HL-60/S4 (cell line): ENCODE measurements around the gene AJUBA.
"Not testable (repeated sequence)": the region's sequence is repeated elsewhere in the genome, so short reads cannot be mapped to it uniquely, and the experiment has no call there.

Experiments
- in situ Hi-C: fragments of 300-500 bp; cut with MboI; formaldehyde crosslinking; loops from 2 replicates; pipeline ENCODE4 v1.14.3; 2022; ENCODE audit warnings: low sequenced_read_pairs

Gene AJUBA

DNA sequence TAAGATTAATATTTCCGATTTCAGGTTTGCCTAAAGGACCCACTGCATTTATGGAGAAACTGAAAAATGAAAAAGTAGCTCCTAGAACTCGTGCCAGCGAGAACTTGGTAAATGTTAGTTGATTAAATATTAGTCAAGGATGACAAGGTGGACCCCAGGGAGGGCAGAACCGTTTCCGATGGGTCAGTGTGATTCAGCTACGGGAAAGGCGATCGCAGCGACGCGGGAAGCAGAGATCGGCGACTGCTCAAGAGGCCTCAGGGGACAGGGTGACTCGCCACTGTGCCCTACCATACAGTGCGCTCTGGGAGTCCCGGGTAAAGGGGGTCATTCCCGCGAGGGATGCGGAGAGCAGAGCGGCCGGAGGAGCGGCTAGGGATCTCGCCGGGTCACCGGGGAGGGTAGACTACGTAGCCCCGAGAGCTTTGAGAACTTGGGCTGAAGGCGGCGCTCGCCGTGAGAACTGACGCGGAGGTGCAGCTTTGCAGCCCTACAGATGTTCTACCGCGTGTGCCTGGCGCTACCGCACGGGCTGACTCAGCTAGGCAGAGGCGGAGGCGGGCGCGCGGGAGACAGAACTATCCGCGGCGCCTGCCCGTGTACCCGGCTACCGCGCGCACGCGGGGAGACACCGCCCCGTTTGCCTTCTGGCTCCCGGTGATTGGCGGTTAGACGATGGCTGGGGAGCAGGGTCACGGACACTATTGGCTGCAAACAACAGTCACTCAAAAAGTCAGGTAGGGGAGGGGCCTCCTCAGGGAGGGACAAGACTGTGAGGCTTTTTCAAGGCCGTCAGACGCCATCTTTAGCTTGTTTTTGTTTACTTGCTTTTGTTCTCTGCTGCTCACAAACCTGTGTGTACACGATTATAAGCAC is 24.4 kb upstream of the AJUBA start:
- in situ Hi-C loops: no loop called here

DNA sequence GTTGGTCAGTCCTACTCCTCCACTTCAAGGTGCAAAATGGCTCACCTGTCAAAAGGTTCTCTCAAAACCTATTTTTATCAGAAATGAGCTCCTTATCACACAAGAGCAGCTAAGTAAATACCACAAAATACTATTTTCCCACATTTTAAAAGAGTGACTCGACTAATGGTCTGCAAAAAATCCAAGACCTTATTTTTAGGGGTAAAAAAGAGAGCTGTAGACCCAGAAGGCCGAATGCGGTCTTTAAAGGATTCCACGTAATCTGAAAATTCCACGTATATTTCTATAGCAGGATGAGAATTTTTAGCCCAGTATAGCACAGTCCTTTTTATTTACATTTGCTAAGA is 23.8 kb upstream of the AJUBA start:
- in situ Hi-C loops: no loop called here

DNA sequence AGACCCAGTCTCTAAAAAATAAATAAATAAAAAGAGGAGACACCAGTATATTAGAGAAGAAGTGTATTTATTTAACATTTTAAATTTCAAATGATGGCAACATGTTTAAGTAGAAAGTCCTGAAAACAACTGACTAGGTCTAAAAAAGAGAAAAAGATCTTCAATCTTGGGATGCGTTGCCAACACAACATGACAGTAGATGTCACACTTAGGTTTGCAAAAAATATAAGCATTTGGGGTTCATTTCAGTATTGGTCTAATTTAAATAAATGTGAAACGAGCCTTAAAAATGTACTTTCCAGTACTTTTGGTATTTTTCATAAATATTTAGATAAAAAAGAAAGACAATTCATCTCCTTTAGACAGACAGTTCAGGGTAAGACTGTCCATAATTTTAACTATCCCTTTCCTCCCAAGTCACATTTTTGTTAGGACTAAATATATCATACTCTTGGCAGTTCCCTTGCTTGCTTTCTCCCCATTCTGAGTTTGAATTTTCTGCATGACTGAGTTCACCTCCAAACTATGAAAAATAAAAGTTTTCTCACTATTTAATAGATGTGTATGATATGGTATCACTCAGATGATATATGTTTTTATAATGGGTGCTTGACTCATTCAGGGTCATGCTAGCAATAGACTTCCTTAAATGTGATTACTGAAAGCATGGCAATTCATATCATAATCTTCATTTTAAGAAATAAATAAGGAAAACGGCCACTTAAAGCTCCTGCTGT is 23.3 kb upstream of the AJUBA start:
- in situ Hi-C loops: no loop called here

DNA sequence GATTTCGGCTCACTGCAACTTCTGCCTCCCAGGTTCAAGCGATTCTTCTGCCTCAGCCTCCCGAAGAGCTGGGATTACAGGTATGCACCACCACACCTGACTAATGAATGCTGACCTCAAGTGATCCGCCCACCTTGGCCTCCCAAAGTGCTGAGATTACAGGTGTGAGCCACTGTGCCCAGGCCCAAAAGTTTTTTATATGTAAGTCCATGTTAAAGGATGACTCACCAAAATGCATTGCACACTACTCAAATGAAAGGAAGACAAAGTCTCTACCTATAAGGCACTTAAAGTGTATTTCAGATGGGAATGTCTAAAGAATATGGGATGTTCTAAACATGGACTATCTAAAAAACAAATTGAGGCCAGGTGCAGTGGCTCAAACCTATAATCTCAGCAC is 21.9 kb upstream of the AJUBA start:
- in situ Hi-C loops: not testable (repeated sequence)

DNA sequence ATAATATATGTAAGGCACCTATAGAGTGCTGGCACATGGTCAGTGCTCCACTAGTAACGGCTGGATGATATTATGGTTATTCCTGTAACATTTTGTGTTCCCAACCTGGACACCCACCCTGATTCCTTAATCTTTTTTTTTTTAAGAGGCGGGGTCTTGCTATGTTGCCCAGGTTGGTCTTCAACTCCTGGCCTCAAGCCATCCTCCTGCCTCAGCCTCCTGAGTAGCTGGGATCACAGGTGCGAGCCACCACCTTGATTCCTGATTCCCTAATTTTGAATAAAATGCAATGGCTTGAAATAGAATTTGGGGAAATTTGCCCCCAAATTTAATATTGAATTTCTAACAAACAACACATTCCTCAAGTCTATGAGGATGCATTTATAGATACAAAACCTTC is 20.2 kb upstream of the AJUBA start:
- in situ Hi-C loops: no loop called here

DNA sequence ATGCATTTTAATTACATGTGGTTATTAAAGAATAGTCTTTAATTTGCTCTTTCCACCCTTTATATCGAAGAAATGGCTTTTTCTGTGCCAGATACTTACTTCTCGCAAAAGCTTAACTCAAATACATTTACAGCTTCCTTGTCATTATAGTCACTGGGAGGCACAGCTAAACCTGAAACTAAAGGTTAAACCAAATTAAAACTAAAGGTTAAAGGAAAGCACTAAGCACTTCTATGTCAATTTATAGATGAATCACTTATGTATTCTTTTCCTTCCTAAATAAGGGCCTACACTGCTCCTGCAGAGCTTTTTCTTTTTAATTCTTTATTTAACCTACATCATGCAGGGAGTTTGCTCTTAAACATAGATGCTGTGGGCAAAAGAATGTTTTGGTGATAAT is 18.5 kb upstream of the AJUBA start:
- in situ Hi-C loops: no loop called here

DNA sequence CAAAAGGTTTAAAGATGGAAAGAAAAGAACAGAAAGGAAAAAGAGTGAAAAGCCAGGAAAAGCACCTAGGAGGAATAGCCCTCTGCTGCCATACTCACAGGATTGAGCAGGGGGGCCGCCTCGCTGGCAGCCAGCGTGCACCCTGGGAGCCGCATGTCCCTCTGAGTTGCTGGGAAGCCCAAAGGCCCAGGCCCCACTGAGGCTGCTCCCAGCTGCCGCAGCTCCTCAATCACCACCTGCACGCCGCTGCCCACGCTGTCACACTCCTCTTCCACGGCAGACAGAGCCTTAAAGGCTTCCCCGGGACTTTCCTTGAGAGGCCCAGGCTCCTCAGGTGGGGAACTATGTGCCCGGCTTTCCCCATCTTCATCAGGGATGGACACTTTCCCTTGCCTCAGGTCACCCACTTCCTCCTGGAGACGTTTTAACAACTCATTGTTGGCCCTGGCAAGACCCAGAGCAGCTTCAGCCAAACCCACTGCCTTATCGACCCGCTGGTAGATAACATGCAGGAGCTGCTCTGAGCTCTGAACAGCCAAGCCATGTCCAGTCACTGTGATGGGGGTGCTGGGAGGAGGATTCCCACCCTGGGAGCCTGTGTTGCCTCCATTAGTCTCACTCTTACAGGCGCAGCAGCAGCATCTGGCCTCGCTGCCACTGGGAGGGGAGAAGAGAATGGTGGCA is 16.1 kb upstream of the AJUBA start:
- in situ Hi-C loops: no loop called here

DNA sequence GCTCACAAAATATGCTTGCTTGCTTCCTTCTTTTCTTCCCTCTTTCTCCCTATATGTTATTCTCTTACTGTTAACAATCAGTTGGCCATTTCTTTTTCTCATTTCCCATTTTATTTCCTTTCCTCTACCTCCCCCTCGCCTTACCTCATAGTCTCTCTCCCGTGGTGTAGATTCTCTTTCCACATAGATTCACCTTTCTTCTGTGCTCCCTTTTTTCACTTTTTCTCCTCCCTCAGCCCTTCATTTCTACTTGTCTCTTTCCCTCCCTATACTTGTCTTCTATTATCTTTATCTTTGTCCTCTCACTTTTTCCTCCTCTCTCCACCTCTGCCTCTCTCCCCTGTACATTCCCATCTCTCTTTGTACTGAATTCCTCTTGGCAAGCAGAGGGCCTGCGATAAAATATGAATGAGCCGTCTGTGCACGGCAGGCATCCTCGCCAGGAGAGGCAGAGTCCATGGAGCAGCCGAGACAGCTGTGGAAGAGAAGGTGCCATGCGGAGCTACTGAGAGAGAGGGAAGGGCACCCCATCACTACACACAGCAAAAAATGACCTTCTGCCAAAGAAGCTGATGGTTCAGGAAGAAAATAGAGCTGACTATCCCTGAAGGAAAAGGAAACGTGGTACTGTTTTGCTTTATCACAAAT is 15.4 kb upstream of the AJUBA start:
- in situ Hi-C loops: no loop called here

DNA sequence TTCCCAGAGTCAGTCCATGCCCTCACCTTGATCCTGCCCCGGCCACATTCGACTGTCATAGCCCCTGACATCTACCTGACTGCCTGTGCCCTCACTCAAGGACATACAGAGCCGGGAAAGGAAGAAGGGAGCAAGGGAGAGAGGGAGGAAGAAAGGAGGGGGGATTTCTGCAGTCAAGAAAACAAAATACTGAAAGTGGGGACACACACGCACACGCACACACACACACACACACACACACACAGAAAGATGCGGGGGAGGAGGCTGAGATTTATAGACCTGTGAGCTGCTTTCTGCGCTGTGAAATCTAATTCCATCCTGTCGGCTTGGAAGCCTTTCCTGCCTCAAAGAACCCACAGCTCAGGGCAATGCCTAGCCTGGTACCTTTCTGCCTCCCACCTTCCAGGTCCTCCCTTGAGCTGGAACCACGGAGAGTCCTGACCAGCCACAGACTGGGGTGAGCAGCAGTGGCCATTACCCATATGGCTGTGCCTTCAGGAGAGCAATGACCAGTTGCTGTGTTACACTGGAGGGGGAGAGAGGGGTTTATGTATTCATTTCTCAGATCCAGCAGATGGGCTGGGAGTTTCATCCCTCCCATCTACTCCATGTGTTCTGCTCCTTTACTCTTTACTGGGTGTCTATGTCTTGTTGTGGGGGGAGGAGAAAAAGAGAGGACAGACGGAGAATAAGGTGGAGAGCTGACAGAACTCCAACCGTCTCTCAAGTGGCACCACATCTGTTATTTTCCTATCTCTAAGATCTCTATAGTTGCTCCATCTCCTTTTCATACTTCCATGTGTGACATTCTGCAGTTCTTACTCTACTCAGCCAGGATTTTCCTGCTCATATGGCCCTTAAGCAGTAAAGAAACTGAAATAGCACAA is 14.7 kb upstream of the AJUBA start:
- in situ Hi-C loops: no loop called here

DNA sequence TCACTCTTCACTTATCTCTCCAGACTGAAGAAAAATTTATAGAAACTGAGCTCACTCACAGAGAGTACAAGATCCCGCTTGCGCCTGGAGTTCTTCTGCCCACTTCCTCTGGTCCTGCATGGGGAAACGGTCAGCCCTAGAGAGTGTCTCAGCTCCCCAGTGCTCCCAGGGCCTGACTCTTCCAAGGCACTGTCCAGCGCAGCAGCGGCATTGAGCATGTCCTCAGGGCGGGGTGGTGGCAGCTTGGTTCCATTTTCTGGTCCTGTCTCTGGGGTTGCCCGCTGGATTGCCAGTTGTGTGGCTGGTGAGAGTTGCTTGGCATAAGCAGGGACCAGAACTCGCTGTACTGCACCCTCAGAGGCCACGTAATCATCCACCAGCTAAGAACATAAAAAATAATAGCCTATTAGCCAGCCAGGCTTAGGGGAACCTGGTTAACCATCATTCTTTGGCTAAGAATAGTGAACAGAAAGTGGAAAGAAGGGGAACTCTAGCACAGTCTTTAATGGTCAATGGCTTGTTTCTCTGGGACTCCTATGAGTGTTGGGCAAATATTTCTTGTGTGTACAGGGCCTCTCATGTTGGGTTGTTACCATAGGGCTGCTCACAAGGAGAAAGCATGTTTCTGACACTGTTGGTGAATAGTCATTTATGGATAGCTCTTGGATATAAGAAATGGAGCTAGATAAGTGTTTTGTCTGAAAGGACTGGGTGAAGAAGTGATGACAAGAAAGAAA is 13.7 kb upstream of the AJUBA start:
- in situ Hi-C loops: no loop called here

DNA sequence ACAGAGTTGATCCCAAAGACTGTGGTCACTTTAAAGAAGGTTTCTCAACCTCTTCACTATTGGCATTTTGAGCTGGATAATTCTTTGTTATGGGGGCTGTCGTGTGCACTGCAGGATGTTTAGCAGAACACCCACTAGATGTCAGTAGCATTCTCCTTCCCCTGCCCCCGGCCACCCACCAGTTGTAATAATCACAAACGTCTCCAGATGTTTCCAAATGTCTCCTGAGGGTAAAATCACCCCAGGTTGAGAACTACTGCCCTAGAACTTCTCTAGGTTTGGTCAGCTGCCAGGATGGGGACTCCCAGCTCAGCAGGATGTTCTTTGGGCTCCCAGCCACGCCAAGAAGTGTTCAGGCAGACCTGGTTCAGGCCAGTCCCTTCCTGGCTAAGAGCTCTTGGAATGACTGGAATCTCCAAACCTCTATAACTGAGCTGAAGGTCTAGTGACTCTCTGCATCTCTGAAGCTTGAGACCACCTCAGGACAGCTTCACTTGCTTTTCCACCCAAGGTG is 12.5 kb upstream of the AJUBA start:
- in situ Hi-C loops: loop anchor here (5.0 kb wide), 1 partner anchor 67 kb away; no protein-coding TSS in a partner anchor

DNA sequence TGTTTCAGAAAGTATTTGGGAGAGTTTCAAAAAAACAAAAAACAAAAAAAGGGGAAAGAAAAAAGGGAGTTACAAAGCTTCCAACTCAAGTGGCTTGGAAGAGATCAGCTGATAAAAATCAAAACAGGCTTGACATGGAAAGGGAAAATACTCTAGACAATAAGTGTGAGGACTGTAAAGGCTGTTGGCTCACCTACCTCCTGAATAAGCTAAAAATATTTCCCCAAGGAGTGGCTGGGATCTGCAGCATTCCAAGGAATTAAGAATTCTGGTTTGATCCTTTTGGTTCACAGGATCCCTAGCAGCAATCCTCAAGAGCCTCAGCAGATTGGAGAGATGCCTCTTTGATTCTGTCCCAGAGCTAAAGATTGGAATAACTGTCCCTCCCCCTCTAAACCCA is 11.2 kb upstream of the AJUBA start:
- in situ Hi-C loops: loop anchor here (5.0 kb wide), 1 partner anchor 69 kb away; no protein-coding TSS in a partner anchor

DNA sequence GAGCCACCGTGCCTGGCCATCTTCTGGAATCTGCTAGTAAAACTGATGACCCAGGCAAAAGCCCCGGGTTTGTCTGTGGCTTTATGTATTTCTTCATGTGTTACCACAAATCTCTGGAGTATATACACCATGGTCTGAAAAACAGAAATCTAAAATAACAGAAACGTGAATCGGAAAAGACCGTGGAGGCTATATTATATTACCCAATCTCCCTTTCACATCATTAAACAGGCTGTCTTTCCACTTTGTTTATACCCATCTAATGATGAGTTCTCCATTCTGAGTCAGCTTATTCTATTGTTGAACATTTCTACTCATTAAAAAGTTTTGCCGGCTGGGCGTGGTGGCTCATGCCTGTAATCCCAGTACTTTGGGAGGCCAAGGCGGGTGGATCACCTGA is 9.5 kb upstream of the AJUBA start:
- in situ Hi-C loops: loop anchor here (5.0 kb wide), 1 partner anchor 70 kb away; no protein-coding TSS in a partner anchor

DNA sequence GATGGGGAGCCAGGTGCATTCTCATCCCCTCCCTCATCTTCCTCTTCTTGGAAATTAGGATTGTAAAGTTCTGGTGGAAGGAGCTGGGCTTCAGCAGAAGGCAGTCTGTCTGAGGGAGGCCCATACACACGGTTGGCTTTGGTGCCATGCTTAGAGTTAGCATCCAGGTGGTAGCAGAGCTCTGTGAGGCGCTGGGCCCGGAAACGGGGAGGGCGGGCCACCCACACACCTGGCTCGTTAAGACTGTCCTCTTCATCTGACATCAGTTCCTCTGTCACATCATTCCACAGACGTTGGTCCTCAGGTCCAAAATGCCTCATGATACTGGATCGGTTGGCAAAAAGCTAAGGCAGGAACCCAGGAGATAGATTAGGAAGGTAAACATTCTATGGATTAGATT is 4.9 kb upstream of the AJUBA start:
- in situ Hi-C loops: no loop called here

DNA sequence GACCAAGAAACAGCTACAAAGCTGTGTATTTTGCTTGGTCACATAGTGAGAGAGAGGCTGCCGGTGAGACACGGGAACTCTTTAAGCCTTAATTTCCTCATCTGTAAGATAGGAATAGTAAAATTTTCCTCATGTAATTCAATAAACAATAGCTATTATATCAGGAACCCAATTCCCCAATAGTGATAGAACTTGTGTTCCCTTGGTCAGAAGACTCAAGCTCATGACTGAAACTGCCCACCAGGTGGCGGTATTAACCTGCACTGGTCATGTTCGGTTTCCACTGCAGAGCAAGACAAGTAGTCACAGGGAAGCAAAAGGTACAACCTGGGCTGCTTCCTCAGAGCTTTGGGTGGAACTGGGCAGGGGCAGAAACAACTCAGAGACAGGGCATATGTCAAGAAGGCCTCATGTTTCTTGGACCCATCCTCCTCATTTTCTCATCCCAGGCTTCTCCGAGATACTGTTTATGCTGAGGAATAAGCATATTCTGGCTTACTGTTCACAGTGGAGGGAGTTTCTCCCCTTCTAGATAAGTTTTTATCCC is 4.2 kb upstream of the AJUBA start:
- in situ Hi-C loops: no loop called here

DNA sequence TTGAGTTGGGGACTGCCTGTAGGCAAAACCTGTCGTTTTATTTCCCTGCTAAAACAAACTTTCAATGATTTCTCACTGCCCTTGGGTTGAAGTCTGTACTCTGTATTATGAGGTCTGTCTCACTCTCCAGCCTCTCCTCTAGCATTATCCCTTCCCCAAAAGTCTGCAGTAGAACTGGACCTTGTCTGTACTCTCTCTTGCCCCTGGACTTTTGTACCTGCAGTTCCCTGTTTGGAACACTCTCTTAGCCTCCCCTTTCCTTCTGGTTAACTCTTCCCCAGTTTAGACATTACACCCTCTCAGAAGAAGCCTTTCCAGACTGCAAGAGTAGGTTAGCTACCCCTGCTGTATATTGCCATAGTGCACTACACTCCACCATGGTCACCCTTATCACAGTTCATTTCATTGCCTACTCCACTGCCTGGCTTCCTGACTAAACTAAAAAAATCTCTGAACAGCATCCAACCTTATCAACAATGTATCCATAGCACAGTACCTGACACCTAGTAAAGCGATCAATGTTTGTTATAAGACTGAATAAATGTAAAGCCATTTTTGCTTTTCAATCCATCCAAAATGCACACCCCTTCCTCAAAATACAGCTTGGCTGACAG is 3.6 kb upstream of the AJUBA start:
- in situ Hi-C loops: no loop called here

DNA sequence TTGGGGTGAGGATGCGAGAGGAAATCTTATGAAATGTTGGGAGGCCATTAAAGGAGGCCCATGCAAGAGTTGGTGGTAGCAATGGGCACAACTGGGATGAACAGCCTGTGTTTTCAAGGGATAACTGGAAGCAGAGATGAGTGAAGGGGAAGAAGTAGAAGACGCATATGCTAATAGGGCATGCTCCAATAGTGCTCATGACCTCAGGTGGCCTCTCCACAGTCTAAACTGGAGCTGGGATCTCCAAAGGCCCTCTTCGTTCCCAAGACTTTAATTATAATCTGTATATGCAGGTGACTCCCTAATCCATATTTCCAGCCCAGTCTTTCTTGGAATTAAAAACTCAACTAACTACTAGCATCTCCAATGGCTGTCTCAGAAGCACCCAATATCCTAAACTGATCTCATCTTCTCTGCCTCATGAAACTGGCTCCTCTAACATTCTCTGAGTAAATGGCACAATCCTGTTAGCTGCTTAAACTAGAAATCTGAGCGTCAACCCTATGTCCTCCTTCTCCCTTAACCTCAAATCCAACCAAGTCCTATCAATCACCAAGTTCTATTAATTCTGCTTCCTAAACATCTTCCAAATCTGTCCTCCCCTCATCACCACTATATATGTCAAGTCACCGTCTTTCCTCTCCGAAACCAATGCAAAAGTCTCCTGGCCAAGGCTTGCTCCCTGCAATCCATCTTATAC is 2.8 kb upstream of the AJUBA start:
- in situ Hi-C loops: no loop called here

DNA sequence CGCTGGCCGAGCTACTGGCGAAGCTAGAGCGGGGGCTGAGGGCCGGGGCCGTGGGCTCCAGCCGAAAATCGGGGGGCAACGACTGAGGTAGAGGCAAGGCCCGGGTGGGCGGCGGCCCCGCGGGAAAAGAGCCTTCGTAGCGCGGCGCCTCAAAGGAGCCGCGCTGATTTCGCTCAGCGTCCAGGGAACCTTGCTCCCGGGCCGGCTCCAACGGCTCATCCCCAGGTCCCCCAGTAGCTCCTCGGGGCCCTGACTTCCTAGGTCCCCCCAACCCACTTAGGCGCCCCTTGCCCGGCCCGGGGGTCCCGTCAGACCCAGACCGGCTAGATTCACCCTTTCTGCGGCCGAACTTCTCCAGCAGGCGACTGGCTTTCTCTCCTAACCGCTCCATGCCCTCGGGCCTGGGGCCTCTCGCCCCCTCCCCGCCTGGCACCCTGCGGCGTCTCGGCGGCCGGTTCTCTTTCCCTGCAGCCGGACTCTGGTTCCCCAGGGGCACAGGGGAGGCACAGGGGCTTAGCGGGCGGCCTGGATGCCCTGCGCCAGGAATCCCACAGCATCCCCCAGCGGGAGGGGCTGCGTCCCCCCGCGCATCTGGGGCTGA is 375 bp downstream of the AJUBA start:
- in situ Hi-C loops: no loop called here
